ENCODE data around the gene MRPL47.

The MRPL47 gene

DNA sequence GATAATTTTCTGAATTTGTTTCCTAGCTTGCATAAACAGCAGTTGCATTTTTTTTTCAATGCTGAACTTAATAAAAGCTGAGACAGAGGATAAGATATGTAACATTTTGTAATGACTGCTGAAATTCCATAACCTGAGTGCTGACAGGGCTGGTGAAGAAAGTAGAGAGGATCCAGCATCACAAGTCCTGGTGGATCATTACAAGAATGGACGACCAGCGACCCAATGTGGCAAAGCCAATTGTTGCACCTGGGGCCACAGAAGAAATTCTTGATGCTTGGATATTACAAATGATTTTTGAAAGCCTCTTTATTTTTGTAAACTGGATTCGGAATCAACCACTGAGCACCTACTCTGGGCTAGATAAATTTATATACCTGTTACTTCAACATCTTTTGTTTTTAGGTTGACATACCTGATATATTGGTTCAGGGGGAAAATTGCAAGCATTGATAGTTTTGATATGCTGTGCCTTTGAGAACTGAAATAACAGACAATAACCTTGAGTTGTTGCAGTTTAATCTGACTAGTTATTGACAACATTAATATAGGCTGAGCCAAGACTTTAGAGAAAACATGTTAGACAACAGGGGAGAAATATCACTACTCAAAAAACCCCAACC, 45.6 kb downstream of the MRPL47 start:
- TF ChIP-seq, protein P1, sequence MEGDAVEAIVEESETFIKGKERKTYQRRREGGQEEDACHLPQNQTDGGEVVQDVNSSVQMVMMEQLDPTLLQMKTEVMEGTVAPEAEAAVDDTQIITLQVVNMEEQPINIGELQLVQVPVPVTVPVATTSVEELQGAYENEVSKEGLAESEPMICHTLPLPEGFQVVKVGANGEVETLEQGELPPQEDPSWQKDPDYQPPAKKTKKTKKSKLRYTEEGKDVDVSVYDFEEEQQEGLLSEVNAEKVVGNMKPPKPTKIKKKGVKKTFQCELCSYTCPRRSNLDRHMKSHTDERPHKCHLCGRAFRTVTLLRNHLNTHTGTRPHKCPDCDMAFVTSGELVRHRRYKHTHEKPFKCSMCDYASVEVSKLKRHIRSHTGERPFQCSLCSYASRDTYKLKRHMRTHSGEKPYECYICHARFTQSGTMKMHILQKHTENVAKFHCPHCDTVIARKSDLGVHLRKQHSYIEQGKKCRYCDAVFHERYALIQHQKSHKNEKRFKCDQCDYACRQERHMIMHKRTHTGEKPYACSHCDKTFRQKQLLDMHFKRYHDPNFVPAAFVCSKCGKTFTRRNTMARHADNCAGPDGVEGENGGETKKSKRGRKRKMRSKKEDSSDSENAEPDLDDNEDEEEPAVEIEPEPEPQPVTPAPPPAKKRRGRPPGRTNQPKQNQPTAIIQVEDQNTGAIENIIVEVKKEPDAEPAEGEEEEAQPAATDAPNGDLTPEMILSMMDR (IDR thresholded peaks at IDR 0.05; ENCODE audit: borderline replicate concordance, insufficient read depth, low read depth, low read length) = peak; percentile 73; the same call in 1 of the 2 replicates
- no peak overlapping the region for H3K4me3 ChIP-seq (ENCODE audit: low read depth, low read length)

DNA sequence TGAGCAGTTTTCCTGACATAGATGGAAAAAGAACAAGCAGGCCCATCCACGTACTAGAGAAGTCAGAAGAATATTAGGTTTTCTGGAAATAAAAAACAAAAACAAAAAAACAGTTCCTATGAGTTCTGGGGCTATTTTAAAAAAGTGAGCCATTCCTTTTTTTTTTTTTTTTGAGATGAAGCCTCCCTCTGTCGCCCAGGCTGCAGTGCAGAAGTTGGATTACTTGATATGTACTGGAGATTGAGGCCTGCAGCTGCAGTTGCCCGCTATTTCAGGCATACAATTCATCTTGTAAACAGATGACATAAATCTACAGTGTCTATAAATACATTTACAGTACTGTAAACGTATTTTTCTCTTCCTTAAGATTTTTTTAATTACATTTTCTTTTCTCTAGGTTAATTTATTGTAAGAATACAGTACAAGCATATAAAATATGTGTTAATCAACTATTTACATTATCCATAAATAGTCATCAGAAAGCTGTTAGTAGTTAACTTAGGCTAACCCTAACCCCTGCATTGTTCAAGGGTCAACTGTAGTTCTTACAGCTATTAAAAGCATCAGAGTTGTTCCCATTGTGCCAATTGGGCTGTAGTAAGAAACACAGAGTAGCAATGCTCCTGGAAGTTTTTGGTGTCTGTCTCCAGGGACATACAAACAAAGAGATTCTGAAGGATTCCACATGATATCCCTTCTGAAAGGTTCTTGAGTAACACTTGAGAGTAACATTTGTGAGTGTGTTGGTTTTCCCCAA, 52.9 kb downstream of the MRPL47 start:
- H3K4me3 ChIP-seq (ENCODE audit: low read depth, low read length) = no peak overlapping the region
- TF ChIP-seq, protein P1 (IDR thresholded peaks at IDR 0.05; ENCODE audit: borderline replicate concordance, insufficient read depth, low read depth, low read length) = no peak

DNA sequence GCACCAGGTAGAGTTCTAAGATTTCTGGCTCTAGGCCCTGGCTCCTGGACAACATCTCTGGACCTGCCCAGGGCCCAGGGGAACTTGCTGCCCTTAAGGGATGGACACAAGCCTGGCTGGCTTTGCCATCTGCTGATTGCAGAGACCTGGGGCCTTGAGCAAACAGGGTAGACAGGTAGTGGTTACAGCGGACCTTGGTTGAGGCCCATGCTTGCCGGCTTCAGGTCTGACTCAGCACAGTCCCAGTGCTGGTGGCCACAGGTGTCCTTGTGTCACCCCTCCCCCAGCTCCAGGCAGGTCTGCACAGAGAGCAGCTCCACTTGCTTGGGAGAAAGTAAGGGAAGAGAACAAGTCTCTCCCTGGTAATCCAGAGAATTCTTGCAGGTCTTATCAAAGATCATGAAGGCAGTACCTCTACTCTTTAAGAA, 57.6 kb downstream of the MRPL47 start:
- H3K4me3 ChIP-seq (ENCODE audit: low read depth, low read length) = no peak overlapping the region
- TF ChIP-seq, protein P1 (IDR thresholded peaks at IDR 0.05; ENCODE audit: borderline replicate concordance, insufficient read depth, low read depth, low read length) = no peak

DNA sequence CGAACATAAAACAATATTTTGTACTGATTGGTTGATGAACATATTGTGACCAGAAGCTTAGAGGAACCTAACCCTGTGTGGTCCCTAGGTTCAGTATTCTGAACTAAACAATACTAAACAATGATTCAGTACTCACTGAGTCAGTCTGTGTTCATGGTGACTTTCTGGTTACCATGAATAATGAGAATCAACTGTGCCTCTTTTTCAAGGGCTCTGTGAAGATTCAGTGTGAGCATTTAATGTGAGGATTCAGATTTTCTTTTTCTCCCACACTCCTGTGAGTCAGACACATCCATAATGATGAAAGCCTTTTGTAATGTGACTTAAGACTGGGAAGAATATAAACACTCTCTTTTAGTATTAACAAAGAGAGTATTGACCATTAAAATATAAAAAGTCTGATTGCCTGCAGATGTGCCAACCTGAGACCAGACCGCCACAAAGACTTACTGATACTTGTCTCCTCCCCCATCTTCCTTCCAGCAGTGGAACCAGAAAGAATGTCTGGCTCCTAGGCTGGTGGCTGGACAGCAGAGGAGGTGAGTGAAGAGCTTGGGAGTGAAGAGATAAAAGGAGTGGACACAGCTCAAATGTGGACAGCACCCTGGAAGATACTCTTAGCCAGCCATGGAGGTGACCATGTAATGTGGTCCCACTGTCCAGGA, 59.3 kb downstream of the MRPL47 start:
- TF ChIP-seq, protein P1 (IDR thresholded peaks at IDR 0.05; ENCODE audit: borderline replicate concordance, insufficient read depth, low read depth, low read length) = no peak
- no peak overlapping the region for H3K4me3 ChIP-seq (ENCODE audit: low read depth, low read length)

DNA sequence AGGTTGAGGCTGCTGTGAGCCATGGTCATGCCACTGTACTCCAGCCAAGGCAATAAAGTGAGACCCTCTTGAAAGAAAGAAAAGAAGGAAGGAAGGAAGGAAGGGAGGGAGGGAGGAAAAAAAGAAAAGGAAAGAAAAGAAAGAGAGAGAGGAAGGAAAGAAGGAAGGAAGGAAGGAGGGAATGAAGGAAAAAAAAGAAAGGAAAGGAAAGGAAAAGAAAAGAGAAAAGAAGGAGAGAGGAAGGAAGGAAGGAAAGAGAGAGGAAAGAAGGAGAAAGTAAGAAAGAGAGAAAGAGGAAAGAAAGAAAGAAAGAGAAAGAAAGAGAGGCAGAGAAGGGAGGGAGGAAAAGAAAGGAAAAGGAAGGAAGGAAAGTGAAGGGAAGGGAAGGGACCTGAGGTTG, 62.1 kb downstream of the MRPL47 start:
- H3K4me3 ChIP-seq (ENCODE audit: low read depth, low read length) = no peak overlapping the region
- TF ChIP-seq, protein P1 (IDR thresholded peaks at IDR 0.05; ENCODE audit: borderline replicate concordance, insufficient read depth, low read depth, low read length) = no peak

DNA sequence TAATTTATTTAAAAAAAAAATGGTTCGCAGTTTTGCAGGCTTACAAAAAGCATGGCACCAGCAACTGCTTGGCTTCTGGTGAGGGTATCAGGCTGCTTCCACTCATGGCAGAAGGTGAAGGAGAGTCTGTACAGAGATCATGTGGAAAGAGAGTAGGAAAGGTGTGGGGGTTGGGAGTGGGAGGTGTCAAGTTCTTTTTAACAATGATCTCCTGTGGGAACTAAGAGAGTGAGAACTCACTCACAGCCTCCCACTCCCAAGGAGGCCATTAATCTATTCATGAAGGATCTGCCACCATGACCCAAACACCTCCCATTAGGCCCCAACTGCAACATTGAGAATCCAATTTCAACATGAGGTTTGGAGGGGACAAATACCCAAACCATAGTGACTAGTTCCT, 62.8 kb downstream of the MRPL47 start:
- TF ChIP-seq, protein P1 (IDR thresholded peaks at IDR 0.05; ENCODE audit: borderline replicate concordance, insufficient read depth, low read depth, low read length) = no peak
- no peak overlapping the region for H3K4me3 ChIP-seq (ENCODE audit: low read depth, low read length)

Data from GM12875 (cell line).